ENCODE measurements around the gene CYP4F2.
A peak's percentile ranks its signal among the peaks of the same experiment; 100 is the strongest.
"Not testable (repeated sequence)": the region's sequence is repeated elsewhere in the genome, so short reads cannot be mapped to it uniquely, and the experiment has no call there.

CYP4F2 gene

GRCh38 chr19:15843894-15844222 lies 54.0 kb downstream of the CYP4F2 start:
- DNase-seq, result not testable (repeated sequence)

DNA sequence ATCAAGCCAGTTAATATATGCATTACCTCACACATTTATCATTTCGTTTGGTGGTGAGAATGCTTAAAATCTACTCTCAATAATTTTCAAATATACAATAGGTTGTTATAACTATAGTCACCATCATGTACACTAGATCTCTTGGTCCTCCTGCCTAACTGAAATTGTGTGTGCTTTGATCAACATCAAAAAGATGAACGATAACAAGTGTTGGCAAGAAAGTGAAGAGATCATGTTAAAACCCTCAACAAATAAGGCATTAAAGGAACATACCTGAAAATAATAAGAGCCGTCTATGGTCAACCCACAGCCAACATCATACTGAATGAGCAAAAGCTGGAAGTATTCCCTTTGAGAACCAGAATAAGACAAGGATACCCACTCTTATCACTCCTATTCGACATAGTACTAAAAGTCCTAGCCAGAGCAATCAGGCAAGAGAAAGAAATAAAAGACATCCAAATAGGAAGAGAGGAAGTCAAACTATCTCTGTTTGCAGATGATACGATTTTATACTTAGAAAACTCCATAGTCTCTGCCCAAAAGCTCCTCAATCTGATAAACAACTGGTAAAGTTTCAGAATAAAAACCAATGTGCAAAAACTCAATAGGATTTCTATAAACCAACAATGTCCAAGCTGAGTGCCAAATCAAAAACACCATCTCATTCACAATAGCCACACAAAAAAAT lies 54.5 kb downstream of the CYP4F2 start:
- DNase-seq, result peak in 2 of 6 experiments; percentile 22 to 24

DNA sequence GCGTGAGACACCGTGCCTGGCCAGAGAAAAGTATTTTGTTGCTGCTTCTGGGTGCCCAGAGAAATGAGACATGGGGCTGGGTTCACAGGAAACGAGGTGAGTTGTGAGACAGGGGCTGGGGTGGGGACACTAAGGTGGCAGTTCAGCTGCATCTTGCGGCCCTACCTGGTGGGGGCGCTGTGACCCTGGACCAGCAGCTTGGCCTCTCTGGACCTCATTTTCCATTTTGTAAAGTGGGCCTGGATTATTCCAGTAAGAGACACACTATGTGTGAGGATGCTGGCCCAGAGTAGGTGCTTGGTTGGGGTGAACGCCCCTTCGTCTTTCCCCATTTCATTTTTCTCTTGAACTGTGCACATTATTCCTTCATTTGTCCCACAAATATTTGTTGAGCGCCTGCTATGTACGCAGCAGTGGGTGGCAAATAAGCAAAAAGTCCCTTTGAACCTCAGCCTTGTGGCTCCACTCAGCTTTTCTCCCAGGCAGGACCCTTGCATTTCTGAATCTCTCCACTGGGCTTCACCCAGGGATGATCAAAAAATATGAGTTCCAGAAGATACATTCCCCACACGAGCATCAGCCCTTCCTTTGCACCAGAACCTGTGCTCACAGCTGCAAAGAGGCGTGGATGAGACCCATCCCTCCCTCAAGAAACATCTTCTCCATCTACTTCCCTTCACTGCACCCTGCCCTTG lies 55.9 kb downstream of the CYP4F2 start:
- DNase-seq, result no peak

DNA sequence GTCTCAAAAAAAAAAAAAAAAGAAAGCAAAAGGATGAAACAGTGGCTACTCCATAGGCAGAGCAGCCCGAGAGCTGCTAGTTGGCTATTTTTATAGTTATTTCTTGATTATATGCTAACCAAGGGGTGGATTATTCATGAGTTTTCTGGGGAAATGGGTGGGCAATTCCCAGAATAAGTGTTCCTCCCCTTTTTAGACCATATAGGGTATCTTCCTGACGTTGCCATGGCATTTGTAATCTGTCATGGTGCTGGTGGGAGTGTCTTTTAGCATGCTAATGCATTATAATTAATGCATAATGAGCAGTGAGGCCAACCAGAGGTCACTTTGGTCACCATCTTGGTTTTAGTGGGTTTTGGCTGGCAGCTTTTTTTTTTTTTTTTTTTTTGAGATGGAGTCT lies 57.0 kb downstream of the CYP4F2 start:
- DNase-seq, result no peak

DNA sequence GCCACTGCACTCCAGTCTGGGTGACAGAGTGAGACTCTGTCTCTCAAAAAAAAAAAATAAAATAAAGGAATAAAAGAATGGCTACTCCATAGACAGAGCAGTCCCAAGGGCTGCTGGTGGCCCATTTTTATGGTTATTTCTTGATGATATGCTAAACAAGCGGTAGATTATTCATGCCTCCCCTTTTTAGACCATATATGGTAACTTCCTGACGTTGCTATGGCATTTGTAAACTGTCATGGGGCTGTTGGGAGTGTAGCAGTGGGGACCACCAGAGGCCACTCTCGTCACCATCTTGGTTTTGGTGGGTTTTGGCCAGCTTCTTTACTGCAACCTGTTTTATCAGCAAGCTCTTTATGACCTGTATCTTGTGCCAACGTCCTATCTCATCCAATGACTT lies 58.0 kb downstream of the CYP4F2 start:
- DNase-seq, result not testable (repeated sequence)

- DNase-seq, result no peak
Measured at GRCh38 chr19:15838351-15838750, 59.5 kb downstream of the CYP4F2 start.

DNA sequence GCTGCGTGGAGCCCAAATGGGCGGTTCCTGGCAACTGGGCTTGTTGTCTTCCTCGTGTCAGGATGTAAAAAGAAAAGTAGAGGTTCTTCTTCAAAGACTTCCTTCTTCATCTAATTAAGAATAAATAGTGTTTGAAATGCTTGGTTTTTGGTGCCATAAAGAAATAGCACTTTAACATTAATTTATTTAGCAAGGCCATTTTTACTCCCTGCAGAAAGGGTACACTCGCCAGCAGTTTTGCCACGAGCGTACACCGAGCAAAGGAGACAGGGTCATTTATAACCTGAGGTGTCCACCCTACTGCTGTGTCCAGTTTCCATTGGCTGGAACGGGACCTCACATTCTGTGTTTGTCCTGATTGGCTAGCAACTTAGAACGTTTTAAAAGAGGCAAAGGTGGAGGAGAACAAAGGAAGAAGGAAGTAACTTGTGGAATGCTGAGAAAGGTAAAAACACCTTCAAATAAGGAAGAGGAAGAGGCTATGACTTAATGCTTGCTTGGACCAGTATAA lies 60.6 kb downstream of the CYP4F2 start:
- no peak for DNase-seq

- peak; percentile 90 to 97 (median 95) for DNase-seq
Measured at GRCh38 chr19:15836330-15837220, 61.3 kb downstream of the CYP4F2 start.

- peak in 5 of 6 experiments; percentile 48 to 89 (median 67) for DNase-seq
Measured at GRCh38 chr19:15835565-15836329, 62.1 kb downstream of the CYP4F2 start.

- not testable (repeated sequence) for DNase-seq
Measured at GRCh38 chr19:15834232-15834631, 63.6 kb downstream of the CYP4F2 start.

DNA sequence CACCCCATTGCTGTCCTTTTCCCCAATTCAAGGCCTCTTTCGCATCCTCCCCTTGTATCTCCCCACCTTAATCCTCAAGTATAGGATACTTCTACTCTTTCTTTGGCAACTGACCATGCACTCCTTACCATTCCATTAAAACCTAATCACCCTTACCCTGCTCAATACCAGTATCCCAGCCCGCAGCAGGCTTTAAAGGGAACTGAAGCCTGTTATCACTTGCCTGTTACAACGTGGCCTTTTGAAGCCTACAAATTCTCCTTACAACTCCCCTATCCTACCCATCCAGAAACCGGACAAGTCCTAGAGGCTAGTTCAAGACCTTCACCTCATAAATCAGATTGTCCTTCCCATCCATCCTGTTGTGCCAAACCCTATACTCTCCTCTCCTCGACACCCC lies 66.2 kb downstream of the CYP4F2 start:
- DNase-seq, result no peak

- DNase-seq, result no peak
Measured at GRCh38 chr19:15829786-15830185, 68.1 kb downstream of the CYP4F2 start.

- DNase-seq, result no peak
Measured at GRCh38 chr19:15829306-15829698, 68.6 kb downstream of the CYP4F2 start.

DNA sequence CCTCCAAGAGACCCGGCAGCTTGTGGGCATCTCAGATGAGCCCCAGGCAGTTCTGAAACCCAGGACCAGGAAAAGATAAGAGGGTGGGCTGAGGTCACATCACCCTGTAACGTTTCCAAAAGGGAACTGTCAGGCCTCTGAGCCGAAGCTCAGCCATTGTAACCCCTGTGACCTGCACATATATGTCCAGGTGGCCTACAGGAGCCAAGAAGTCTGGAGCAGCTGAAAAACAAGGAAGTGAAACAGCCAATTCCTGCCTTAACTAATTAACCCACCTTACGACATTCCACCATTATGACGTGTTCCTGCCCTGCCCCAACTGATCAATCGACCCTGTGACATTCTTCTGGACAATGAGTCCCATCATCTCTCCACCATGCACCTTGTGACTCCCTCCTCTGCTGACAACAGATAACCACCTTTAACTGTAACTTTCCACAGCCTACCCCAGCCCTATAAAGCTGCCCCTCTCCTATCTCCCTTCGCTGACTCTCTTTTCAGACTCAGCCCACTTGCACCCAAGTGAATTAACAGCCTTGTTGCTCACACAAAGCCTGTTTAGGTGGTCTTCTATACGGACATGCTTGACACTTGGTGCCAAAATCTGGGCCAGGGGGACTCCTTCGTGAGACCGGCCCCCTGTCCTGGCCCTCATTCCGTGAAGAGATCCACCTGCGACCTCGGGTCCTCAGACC lies 69.1 kb downstream of the CYP4F2 start:
- not testable (repeated sequence) for DNase-seq

GRCh38 chr19:15828121-15828610 lies 69.7 kb downstream of the CYP4F2 start:
- no peak for DNase-seq

Measured in stimulated activated naive CD4-positive, alpha-beta T cell (primary cell).